HepG2 (cell line): Measurements from ENCODE around the gene PAIP1. TPM values are rescaled to one million over a fixed set of nuclear protein-coding genes. Genes with fewer than 3 reads are reported as not detected.
A peak's percentile ranks its signal among the peaks of the same experiment; 100 is the strongest.

ENCODE experiments used
- BORCS8-MEF2B ChIP-seq: sonication (generic); formaldehyde crosslinking; IDR thresholded peaks from 2 replicates; pipeline ENCODE4 v1.8.0; 2022; ENCODE audit warnings: mild to moderate bottlenecking, missing genetic modification reagents
- CENPT ChIP-seq: sonication (generic); formaldehyde crosslinking; IDR thresholded peaks from 2 replicates; pipeline ENCODE4 v1.8.0; 2022; ENCODE audit warnings: low read depth, mild to moderate bottlenecking, moderate library complexity, missing genetic modification reagents
- ELF1 ChIP-seq: sonication (generic); formaldehyde crosslinking; IDR thresholded peaks from 2 replicates; pipeline ENCODE4 v1.4.0; 2020; ENCODE audit warnings: missing genetic modification reagents
- HOXD1 ChIP-seq: sonication (generic); formaldehyde crosslinking; IDR thresholded peaks from 2 replicates; pipeline ENCODE4 v1.5.0; 2020; ENCODE audit warnings: missing genetic modification reagents
- JUN ChIP-seq: sonication (generic); formaldehyde crosslinking; IDR thresholded peaks from 2 replicates; pipeline ENCODE4 v1.4.0; 2020; ENCODE audit warnings: mild to moderate bottlenecking, missing genetic modification reagents
- NCOA1 ChIP-seq: sonication (generic); formaldehyde crosslinking; IDR thresholded peaks from 2 replicates; pipeline ENCODE4 v1.9.0; 2021; ENCODE audit warnings: missing genetic modification reagents
- NFKBIZ ChIP-seq: IDR thresholded peaks from 2 replicates; pipeline ENCODE4 v1.6.1; 2018; ENCODE audit warnings: missing genetic modification reagents, missing compliant biosample characterization
- NR1H2 ChIP-seq: sonication (generic); formaldehyde crosslinking; IDR thresholded peaks from 2 replicates; pipeline ENCODE4 v1.8.1; 2022; ENCODE audit warnings: low read depth, missing genetic modification reagents, borderline replicate concordance
- REL ChIP-seq: sonication (generic); formaldehyde crosslinking; conservative IDR thresholded peaks from 2 replicates; pipeline ENCODE4 v1.8.0; 2022; ENCODE audit warnings: mild to moderate bottlenecking, missing genetic modification reagents, moderate library complexity
- ZFP82 ChIP-seq: sonication (generic); formaldehyde crosslinking; IDR thresholded peaks from 2 replicates; pipeline ENCODE4 v1.5.1; 2020; ENCODE audit warnings: mild to moderate bottlenecking, missing genetic modification reagents, borderline replicate concordance
- ZFY ChIP-seq: sonication (generic); formaldehyde crosslinking; IDR thresholded peaks from 2 replicates; pipeline ENCODE4 v1.4.0; 2020; ENCODE audit warnings: missing genetic modification reagents
- ZIK1 ChIP-seq: sonication (generic); formaldehyde crosslinking; IDR thresholded peaks from 2 replicates; pipeline ENCODE4 v1.5.0; 2020; ENCODE audit warnings: mild to moderate bottlenecking, low read depth, missing genetic modification reagents, borderline replicate concordance
- ZNF501 ChIP-seq: sonication (generic); formaldehyde crosslinking; IDR thresholded peaks from 2 replicates; pipeline ENCODE4 v1.5.1; 2020; ENCODE audit warnings: mild to moderate bottlenecking, moderate library complexity, missing genetic modification reagents
- ZNF574 ChIP-seq: sonication (generic); formaldehyde crosslinking; IDR thresholded peaks from 2 replicates; pipeline ENCODE4 v1.4.0; 2020; ENCODE audit warnings: missing genetic modification reagents
- ZSCAN5A ChIP-seq: sonication (generic); formaldehyde crosslinking; IDR thresholded peaks from 2 replicates; pipeline ENCODE4 v1.8.0; 2022; ENCODE audit warnings: mild to moderate bottlenecking, missing genetic modification reagents, borderline replicate concordance
- polyA plus RNA-seq, 8 experiments: library from polyadenylated mRNA; depleted of rRNA in 3 of 8; stranded (reverse) in 7 of 8; unstranded in 1 of 8; fragments of >200 nt; fragmentation: Illumina TruSeq in 4 of 8; extraction: Trizol in 4 of 8; gene quantifications; 2 replicates each; pipeline versions ENCODE4 v1.2.1 to v1.2.3, GENCODE V29; 2011 to 2016; ENCODE audit warnings: low read depth in 4 of 8, missing spikeins in 1 of 8, mixed read lengths in 1 of 8; ENCODE audit not compliant: insufficient read depth in 1 of 8
- total RNA-seq, 5 experiments: library from RNA; depleted of rRNA; stranded (reverse); fragments of >200 nt; fragmentation: Illumina TruSeq; extraction: Trizol; gene quantifications; 2 replicates each; pipeline ENCODE4 v1.2.3, GENCODE V29; 2016; ENCODE audit warnings: low read depth in 1 of 5
- TF ChIP-seq, protein P1 (sequence below), 2 experiments: sonication (generic) in 1 of 2; formaldehyde crosslinking in 1 of 2; IDR thresholded peaks; 2 replicates each; pipeline versions ENCODE4 v1.4.0 to v1.6.1; 2016 to 2020; ENCODE audit warnings: borderline replicate concordance in 1 of 2, low read depth in 1 of 2, mild to moderate bottlenecking in 1 of 2, missing genetic modification reagents in 1 of 2
- TF ChIP-seq, protein P2 (sequence below): sonication (generic); formaldehyde crosslinking; IDR thresholded peaks from 2 replicates; pipeline ENCODE4 v1.8.1; 2022; ENCODE audit warnings: mild to moderate bottlenecking, missing genetic modification reagents

Gene PAIP1
- total and polyA plus RNA-seq, 2 of the 13 experiments (the other 11 are each of a cell fraction or from before 2014, with no cell fraction given), result 96.6 to 116 TPM

DNA sequence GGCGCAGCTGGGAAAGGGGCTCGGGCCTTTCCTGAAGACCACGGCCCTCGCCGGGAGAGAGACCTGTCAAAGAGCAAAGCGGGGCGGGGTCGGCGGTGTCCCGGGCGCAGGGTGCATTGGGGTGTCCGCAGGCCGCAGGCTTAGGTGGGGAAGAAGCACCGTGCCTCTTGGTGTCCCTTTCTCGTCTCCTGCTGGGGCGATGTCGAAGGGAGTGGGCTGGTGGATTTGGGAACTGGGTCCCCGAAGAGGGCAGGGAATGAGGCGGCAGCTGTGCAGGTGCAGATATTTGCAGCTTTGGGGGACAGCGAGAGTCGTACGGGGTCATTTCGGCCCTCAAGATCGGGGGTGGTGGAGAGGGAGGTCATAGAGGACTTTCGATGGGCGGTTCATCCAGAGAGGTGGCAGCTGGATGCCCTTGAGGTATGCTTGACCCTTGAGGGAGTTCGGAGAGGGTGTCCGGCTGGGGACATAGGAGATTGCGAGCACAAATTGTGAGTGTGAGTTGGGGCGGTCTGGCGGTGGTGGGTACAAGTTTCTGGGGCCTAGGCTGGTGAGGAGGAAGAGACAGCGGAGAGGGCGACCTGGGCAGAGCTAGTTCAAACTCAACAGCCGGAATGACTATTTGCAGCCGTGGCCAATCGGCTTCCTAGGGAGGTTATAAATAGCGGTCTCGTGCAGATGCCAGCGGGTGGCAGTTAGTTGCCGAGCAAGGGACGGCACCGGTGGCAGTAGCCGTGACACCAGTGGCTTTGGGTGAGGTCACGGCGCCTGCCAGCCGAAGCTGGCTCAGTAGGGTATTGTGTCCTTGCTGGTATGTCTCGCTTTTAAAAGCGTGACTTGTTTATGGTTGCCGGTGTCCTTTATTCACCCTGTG is 46.7 kb upstream of the PAIP1 start (continued):
- TF ChIP-seq ZIK1 (CRISPR knock-in tag) (0 out of 2 replicates have a peak, but pooled peaks have one; percentile 15), HOXD1 (0 out of 2 replicates have a peak, but pooled peaks have one; percentile 12), BORCS8-MEF2B (CRISPR knock-in tag) (no peak; the same call in none of the 2 replicates), ZSCAN5A (peak; percentile 14; the same call in 1 of the 2 replicates), ZNF501 (CRISPR knock-in tag) (no peak; the same call in 1 of the 2 replicates), ELF1 (CRISPR knock-in tag) (no peak), NCOA1 (CRISPR knock-in tag) (0 out of 2 replicates have a peak, but pooled peaks have one; percentile 33), ZFP82 (CRISPR knock-in tag) (peak; percentile 80; the same call in 1 of the 2 replicates), ZNF574 (CRISPR knock-in tag) (peak; percentile 9; the same call in 1 of the 2 replicates), NFKBIZ (CRISPR knock-in tag) (0 out of 2 replicates have a peak, but pooled peaks have one; percentile 17), NR1H2 (CRISPR knock-in tag) (no peak), CENPT (CRISPR knock-in tag) (no peak), JUN (no peak), ZFY (CRISPR knock-in tag) (peak; percentile 58), REL (0 out of 2 replicates have a peak, but pooled peaks have one; percentile 50)
- TF ChIP-seq, protein P1, sequence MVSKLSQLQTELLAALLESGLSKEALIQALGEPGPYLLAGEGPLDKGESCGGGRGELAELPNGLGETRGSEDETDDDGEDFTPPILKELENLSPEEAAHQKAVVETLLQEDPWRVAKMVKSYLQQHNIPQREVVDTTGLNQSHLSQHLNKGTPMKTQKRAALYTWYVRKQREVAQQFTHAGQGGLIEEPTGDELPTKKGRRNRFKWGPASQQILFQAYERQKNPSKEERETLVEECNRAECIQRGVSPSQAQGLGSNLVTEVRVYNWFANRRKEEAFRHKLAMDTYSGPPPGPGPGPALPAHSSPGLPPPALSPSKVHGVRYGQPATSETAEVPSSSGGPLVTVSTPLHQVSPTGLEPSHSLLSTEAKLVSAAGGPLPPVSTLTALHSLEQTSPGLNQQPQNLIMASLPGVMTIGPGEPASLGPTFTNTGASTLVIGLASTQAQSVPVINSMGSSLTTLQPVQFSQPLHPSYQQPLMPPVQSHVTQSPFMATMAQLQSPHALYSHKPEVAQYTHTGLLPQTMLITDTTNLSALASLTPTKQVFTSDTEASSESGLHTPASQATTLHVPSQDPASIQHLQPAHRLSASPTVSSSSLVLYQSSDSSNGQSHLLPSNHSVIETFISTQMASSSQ (IDR thresholded peaks at IDR 0.05; ENCODE audit: low read depth), result no peak
- TF ChIP-seq, protein P1 (CRISPR knock-in tag; IDR thresholded peaks at IDR 0.05; ENCODE audit: borderline replicate concordance), result no peak
- TF ChIP-seq, protein P2, sequence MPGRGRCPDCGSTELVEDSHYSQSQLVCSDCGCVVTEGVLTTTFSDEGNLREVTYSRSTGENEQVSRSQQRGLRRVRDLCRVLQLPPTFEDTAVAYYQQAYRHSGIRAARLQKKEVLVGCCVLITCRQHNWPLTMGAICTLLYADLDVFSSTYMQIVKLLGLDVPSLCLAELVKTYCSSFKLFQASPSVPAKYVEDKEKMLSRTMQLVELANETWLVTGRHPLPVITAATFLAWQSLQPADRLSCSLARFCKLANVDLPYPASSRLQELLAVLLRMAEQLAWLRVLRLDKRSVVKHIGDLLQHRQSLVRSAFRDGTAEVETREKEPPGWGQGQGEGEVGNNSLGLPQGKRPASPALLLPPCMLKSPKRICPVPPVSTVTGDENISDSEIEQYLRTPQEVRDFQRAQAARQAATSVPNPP (CRISPR knock-in tag), result no peak
